Stimulated activated CD8-positive, alpha-beta memory T cell treated with anti-CD3 and anti-CD28 coated beads, Interleukin-4, amount 100 ng/mL, for 48 hours (primary cell): Measurements from ENCODE around the gene PRKAG2.
A peak's percentile ranks its signal among the peaks of the same experiment; 100 is the strongest.
"Not testable (repeated sequence)": the region's sequence is repeated elsewhere in the genome, so short reads cannot be mapped to it uniquely, and the experiment has no call there.

Source experiments
- DNase-seq: peaks from one replicate; pipeline ENCODE4 v3.0.0-alpha.2; 2020

Gene PRKAG2

DNA sequence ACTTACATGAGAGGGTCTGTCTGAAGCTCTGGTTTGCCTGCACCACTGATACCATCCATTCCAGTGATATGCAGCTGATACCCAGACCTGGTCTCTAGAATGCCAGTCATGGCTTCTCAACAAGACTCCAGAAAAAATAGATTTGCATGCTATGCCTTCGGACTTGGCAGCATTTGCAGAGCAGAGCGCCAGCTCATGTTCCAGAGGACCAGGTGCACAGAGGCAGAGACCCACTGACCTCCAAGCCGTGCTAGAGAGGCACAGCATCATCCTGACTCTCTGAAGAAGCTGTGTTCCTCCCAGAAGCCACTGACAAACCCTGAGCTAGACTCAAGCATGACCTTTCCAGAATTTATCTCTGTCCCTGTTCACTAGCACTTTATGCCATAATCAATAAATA is 6.9 kb upstream of the PRKAG2 start:
- no peak for DNase-seq

- no peak for DNase-seq
These were observed 5.8 kb upstream of the PRKAG2 start for GRCh38 chr7:151882734-151883133.

DNA sequence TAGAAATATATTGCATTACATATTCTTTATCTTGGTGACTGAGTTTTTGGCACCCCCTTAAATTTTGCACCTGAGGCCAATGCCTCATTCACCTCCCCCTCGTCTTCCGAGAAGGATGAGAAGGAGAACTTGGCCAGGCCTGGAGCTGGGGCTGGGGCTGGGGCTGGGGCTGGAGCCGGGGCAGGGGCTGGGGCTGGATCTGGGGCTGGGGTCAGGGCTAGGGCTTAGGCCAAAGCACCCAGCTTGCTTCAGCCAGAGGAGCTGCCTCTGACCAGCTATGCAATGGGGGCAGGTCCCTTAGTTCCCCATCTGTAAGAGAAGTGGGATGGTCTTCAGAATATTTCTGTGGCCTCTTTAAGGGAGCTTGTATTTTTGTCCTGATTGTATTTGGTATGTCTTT is 3.8 kb upstream of the PRKAG2 start:
- no peak for DNase-seq

- DNase-seq = peak; percentile 29
These were observed 1.3 kb upstream of the PRKAG2 start for GRCh38 chr7:151877911-151878835.

GRCh38 chr7:151875942-151876898 is 695 bp downstream of the PRKAG2 start:
- DNase-seq = peak; percentile 76

DNA sequence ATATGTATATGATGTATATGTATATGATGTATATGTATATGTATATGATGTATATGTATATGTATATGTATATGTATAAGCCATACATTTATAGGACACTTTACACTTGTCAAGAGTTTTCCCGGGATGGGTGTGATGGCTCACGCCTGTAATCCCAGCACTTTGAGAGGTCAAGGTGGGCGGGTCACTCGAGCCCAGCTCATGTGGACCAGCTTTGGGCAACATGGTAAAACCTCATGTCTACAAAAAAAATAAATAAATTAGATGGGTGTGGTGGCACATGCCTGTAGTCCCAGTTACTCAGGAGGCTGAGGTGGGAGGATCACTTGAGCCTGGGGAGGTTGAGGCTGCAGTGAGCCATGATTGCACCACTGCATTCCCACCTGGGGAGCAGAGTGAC is 2.4 kb downstream of the PRKAG2 start:
- not testable (repeated sequence) for DNase-seq

DNA sequence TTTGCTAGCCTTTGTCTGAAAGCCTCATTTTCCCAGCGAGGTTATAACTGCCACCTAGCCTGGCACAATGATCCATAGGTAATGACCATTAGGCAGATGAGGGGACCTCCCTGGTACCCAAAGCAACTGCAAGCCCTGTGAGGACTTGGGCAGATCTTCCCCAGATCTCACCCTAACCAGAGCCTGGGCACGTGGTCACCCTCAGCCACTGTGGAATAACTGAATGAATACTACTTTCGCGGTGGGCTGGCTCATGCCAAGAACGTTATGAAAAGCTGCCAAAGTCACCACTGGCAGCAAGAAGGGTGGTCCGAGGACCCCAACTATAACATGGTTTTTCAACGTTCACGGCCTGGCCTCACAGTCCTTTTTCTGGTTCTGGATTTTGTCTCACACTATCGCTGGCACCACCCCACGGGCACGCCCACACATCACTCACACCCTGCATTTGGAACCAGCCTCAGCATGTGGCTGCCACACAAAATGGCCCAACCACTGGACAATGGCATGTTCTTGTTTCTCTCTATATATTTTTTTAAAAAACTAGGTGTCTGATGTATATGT is 3.4 kb downstream of the PRKAG2 start:
- DNase-seq = no peak

GRCh38 chr7:151872531-151873401 is 4.1 kb downstream of the PRKAG2 start:
- no peak for DNase-seq

- DNase-seq = no peak
These were observed 5.0 kb downstream of the PRKAG2 start for GRCh38 chr7:151871904-151872303.

GRCh38 chr7:151871189-151871735 is 5.7 kb downstream of the PRKAG2 start:
- no peak for DNase-seq

GRCh38 chr7:151869968-151870918 is 6.7 kb downstream of the PRKAG2 start:
- DNase-seq = no peak

GRCh38 chr7:151869455-151869854 is 7.5 kb downstream of the PRKAG2 start:
- no peak for DNase-seq

DNA sequence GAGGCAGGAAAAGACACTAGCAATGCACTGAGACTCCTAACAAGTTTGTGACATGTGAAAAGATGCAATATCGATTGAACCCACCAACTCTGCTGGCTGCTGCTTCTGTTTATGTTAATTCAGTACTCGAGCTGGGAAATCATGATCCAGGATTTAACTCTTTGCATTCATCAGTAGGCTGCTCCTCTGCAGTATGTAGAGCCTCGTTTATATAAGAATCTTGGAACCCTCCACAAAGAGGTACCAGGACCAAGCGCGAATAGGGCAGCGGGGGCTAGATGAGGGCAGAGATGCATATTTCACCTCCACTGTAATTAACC is 7.8 kb downstream of the PRKAG2 start:
- no peak for DNase-seq

DNA sequence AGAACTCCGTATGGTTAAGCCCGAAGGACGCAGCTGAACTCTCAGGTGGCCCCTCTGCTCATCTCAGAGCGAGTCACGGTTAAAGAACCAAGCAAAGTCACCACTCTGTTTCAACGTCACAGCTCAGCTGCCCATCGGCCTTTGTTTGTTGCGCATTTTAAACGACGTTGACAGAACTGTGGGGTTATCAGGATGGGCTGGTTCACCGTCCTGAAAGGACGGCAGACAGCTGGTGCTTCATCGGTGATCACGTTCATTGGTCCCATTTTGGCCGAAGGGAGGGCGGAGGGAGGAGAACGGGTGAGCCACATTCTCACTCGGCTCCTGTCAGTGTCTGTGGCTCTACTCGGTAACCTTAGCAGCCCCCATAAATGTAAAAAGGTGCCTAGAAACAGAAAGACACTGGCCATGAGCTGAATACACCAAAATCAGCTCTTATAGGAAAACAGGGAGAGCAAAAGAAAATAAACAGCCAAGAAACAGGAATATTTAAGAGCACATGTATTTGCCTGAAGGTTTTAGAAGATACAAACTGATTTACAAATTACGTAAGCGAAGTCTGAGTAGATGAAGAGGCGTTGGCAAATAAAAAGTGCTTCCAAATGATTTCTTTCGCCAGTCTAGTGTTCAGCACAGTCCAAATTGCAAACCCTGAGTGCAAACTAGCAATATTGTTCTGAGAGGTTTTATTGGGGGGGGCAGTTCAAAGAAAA is 8.4 kb downstream of the PRKAG2 start:
- no peak for DNase-seq

- no peak for DNase-seq
These were observed 9.0 kb downstream of the PRKAG2 start for GRCh38 chr7:151867912-151868311.

DNA sequence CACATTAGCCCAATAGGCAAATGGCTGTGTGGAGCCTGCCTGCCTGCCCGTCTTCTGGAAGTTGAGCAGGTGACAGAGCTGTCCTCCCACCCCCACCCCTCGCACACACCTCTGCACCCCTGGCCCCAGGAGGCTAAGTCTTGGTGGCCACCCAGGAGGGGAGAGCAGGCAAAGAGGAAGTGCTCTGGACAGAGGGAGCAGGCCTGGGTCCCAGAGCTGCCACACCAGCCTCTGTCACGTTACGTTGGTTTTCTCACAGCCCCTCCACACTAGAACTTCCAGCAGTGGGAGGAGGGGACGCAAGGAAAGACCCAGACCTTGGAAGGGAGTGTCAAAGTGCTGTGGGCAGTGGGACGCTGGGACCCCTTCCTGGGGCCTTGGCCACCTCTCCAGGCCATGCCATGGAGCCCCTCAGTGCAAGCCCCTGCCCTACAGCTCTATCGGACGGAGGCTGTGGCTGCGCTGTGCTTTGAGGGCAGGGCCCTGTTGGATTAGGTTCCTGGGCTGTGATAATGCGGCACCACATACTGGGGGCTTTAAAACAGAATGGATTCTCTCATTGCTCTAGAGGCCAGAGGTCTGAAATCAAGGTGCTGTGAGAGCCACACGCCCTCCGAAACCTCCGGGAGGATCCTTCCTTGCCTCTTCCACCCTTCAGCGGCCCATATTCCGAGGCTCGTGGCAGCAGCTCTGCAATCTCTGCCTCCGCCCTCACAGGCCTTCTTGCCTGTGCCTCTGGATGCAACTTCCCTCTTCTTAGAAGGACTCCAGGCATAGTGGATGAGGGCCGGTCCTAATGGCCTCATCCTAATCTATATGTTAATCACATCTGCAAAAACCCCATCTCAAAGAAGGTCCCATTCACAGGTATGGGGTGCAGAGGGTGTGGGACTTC is 9.9 kb downstream of the PRKAG2 start:
- no peak for DNase-seq

DNA sequence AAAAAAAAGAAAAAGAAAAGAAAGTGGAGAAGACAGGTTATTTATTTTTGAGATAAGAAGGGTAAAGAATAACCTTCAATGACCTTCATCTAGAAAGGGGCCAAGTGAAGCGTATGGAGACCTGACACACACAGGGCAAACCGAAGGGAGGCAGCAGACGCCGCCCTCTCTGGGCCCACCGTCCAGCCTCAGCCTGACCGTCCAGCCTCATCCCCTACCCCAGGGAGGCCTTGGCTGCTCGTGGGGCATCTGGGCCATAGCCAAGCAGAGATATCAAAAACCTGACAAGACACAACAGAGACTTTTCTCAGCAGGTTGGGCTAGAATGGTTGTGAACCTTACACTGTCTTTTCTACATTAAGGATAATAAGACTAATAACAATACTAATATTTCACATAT is 10.9 kb downstream of the PRKAG2 start:
- no peak for DNase-seq

- DNase-seq = no peak
These were observed 11.7 kb downstream of the PRKAG2 start for GRCh38 chr7:151865070-151865670.

- DNase-seq = no peak
These were observed 12.4 kb downstream of the PRKAG2 start for GRCh38 chr7:151864561-151864960.
